ENCODE results near the gene WHAMM. TPM values are rescaled to one million over a fixed set of nuclear protein-coding genes. Genes with fewer than 3 reads are reported as not detected.
A peak's percentile ranks its signal among the peaks of the same experiment; 100 is the strongest.
"Not testable (repeated sequence)": the region's sequence is repeated elsewhere in the genome, so short reads cannot be mapped to it uniquely, and the experiment has no call there.

Gene WHAMM, protein sequence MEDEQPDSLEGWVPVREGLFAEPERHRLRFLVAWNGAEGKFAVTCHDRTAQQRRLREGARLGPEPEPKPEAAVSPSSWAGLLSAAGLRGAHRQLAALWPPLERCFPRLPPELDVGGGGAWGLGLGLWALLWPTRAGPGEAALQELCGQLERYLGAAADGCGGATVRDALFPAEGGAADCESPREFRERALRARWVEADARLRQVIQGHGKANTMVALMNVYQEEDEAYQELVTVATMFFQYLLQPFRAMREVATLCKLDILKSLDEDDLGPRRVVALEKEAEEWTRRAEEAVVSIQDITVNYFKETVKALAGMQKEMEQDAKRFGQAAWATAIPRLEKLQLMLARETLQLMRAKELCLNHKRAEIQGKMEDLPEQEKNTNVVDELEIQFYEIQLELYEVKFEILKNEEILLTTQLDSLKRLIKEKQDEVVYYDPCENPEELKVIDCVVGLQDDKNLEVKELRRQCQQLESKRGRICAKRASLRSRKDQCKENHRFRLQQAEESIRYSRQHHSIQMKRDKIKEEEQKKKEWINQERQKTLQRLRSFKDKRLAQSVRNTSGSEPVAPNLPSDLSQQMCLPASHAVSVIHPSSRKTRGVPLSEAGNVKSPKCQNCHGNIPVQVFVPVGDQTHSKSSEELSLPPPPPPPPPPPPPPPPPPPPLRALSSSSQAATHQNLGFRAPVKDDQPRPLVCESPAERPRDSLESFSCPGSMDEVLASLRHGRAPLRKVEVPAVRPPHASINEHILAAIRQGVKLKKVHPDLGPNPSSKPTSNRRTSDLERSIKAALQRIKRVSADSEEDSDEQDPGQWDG
- total RNA-seq (2014; rRNA removed; shearing (Covaris generic)): 2.7 and 3.0 TPM in 2 replicates
- polyA plus RNA-seq (2015; cell fraction: cytosol; rRNA removed): 4.3 and 6.2 TPM in 2 replicates
- polyA plus RNA-seq (2015; cell fraction: nucleus; rRNA removed): 5.0 and 6.2 TPM in 2 replicates

DNA sequence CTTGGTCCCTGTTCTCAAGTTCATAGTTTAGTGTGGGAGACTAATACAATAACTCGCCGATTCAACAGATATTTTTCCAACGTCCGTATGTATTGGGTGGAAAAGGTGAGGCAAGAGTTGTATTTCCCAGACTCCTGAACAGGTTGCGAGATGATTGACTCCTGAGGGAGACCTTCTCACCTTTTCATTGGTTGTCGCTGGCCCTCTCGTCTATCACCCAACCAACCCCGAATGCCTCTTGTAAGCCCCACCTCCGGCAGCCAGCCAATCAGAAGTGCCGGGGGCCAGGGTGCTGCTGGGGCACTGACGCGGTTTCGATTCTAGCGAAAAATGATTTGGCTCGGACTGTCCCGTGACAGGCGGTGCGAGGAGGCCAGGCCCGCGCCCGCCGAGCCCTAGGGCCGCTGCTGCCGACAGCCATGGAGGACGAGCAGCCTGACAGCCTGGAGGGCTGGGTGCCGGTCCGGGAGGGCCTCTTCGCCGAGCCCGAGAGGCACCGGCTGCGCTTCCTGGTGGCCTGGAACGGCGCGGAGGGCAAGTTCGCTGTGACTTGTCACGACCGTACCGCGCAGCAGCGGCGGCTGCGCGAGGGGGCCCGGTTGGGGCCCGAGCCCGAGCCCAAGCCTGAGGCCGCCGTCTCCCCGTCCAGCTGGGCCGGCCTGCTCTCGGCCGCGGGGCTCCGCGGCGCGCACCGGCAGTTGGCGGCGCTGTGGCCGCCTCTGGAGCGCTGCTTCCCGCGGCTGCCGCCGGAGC, at the start of gene WHAMM:
WHAMM (plus strand) TSS at position 321 of the 753 bp plus-strand sequence; CDS start at position 420, 99 bp downstream.
- peak; percentile 99 for DNase-seq (ENCODE audit: low read depth, low spot score)
- in situ Hi-C loops (cut with HindIII; ENCODE audit: low pct_unique_long_range_greater_than_20kb, low sequenced_read_pairs): no loop called here

- in situ Hi-C loops (cut with HindIII; ENCODE audit: low pct_unique_long_range_greater_than_20kb, low sequenced_read_pairs): no loop called here
- DNase-seq (ENCODE audit: low read depth, low spot score): no peak
Measured at GRCh38 chr15:82763361-82764116, 45.9 kb upstream of the WHAMM start.

- in situ Hi-C loops (cut with HindIII; ENCODE audit: low pct_unique_long_range_greater_than_20kb, low sequenced_read_pairs): no loop called here
Measured at GRCh38 chr15:82764117-82764490, 45.3 kb upstream of the WHAMM start.

DNA sequence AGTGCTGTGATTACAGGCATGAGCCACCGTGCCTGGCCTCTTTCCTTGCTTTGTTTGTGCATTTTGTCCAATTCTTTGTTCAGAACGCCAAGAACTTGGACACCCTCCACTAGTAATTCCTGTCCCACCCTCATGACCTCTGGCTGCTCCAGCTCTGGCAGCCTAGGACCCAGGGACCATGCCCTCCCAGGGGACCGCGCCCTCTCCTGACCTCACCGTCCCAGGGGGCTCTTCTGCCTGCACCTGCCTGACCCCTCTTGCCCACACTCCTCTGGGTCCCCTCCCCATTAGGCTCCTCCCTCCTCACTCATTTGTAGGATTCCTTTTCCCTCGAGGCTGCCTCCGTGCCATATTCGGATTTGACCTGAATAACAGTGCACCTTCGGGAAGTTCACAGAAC, 44.7 kb upstream of the WHAMM start:
- no peak for DNase-seq (ENCODE audit: low read depth, low spot score)
- in situ Hi-C loops (cut with HindIII; ENCODE audit: low pct_unique_long_range_greater_than_20kb, low sequenced_read_pairs): no loop called here

More at GRCh38 chr15:82764117-82764490, 45.3 kb upstream of the WHAMM start:
- DNase-seq (ENCODE audit: low read depth, low spot score): no peak

DNA sequence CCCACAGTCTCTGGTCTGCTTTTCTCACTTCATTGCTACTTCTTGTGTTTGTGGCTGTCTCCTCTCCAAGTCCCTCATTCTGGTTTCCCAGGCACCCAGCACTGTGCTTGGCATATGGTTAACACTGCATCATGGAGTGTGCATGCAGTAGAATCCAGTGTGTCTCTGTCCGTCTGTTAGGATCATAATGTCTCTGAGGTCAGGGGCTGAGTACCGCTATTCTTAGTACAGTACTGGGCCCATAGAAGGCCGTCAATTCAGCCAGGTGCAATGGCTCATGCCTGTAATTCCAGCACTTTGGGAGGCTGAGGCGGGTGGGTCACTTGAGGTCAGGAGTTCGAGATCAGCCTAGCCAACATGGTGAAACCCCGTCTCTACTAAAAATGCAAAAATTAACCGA, 43.2 kb upstream of the WHAMM start:
- DNase-seq (ENCODE audit: low read depth, low spot score); in situ Hi-C loops (cut with HindIII; ENCODE audit: low pct_unique_long_range_greater_than_20kb, low sequenced_read_pairs): not testable (repeated sequence)

DNA sequence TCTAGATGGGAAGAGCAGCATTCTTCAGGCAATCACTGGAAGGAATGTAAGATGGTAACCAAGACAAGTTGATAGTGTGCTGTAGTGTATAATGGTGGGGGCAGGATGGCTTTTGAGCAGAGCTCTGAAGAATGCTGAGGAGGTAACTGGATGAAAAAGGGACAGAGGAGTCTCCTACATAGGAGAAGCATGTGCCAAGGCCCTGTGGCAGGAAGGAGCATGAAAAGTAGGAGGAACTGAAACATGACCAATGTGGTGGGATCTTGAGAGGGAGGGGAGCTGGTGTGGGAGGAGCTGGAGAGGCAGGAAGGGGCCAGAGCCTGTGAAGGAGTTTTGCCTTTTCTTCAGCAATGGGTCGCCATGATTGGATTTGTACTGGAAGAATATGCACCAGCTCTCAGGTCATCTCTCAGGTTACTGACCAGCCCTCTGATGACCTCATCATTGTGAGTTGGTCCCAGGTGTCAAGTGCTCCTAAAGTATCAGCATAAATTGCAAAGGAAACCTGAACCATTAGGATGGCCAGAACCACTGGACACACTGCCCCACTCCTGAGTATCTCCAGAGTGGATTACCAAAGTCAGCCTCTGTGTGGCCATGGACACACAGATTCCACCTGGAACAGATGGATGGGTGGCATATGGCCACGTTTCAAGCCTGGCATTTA, 42.1 kb upstream of the WHAMM start:
- in situ Hi-C loops (cut with HindIII; ENCODE audit: low pct_unique_long_range_greater_than_20kb, low sequenced_read_pairs): no loop called here
- DNase-seq (ENCODE audit: low read depth, low spot score): no peak

- peak; percentile 13 for DNase-seq (ENCODE audit: low read depth, low spot score)
- in situ Hi-C loops (cut with HindIII; ENCODE audit: low pct_unique_long_range_greater_than_20kb, low sequenced_read_pairs): no loop called here
Measured at GRCh38 chr15:82768414-82769054, 40.9 kb upstream of the WHAMM start.

GRCh38 chr15:82771789-82772607, 37.4 kb upstream of the WHAMM start:
- in situ Hi-C loops (cut with HindIII; ENCODE audit: low pct_unique_long_range_greater_than_20kb, low sequenced_read_pairs): no loop called here
- no peak for DNase-seq (ENCODE audit: low read depth, low spot score)

- no peak for DNase-seq (ENCODE audit: low read depth, low spot score)
- in situ Hi-C loops (cut with HindIII; ENCODE audit: low pct_unique_long_range_greater_than_20kb, low sequenced_read_pairs): no loop called here
Measured at GRCh38 chr15:82774496-82774895, 34.9 kb upstream of the WHAMM start.

- in situ Hi-C loops (cut with HindIII; ENCODE audit: low pct_unique_long_range_greater_than_20kb, low sequenced_read_pairs): no loop called here
- DNase-seq (ENCODE audit: low read depth, low spot score): no peak
Measured at GRCh38 chr15:82778755-82779154, 30.7 kb upstream of the WHAMM start.

DNA sequence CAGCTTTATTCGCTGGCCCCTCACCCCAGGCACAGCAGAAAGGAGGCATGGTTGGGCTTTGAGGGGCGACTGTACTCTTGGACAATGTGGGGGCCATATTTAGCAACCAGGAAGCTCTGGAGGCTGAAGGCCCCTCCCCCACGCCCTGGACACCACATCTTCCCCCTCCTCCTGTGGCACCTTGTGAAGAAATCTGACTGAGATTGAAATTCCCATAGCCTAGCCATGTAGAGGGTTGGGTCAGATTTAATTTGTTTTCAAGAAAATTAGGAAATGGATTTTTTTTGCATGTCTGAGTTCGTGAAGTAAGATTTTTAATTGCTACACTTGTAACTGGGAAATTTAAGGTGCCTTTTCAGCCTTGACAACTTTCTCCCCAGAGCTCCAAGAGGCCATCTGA, 28.1 kb upstream of the WHAMM start:
- DNase-seq (ENCODE audit: low read depth, low spot score): no peak
- in situ Hi-C loops (cut with HindIII; ENCODE audit: low pct_unique_long_range_greater_than_20kb, low sequenced_read_pairs): no loop called here

GRCh38 chr15:82788496-82788895, 20.9 kb upstream of the WHAMM start:
- DNase-seq (ENCODE audit: low read depth, low spot score): no peak
- in situ Hi-C loops (cut with HindIII; ENCODE audit: low pct_unique_long_range_greater_than_20kb, low sequenced_read_pairs): no loop called here

DNA sequence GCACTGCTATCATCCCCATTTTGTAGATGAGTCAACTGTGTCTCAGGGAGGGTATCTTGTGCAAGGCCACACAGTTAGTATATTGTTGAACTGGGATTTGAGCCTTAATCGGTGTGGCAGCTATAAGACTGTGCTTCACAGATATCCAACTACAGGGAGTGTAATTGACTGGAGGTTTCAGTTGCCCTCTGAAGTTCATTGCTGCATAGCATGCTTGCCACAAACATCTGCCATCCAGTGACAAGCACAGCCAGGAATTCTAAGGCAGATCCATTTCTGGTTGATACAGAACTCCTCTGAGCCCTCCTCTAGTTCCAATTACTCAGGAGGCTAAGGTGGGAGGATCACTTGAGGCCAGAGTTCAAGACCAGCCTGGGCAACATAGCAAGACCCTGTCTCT, 19.9 kb upstream of the WHAMM start:
- no peak for DNase-seq (ENCODE audit: low read depth, low spot score)
- in situ Hi-C loops (cut with HindIII; ENCODE audit: low pct_unique_long_range_greater_than_20kb, low sequenced_read_pairs): no loop called here

GRCh38 chr15:82790321-82790720, 19.1 kb upstream of the WHAMM start:
- in situ Hi-C loops (cut with HindIII; ENCODE audit: low pct_unique_long_range_greater_than_20kb, low sequenced_read_pairs): no loop called here
- DNase-seq (ENCODE audit: low read depth, low spot score): no peak

GRCh38 chr15:82792068-82792467, 17.4 kb upstream of the WHAMM start:
- in situ Hi-C loops (cut with HindIII; ENCODE audit: low pct_unique_long_range_greater_than_20kb, low sequenced_read_pairs): no loop called here
- DNase-seq (ENCODE audit: low read depth, low spot score): no peak

DNA sequence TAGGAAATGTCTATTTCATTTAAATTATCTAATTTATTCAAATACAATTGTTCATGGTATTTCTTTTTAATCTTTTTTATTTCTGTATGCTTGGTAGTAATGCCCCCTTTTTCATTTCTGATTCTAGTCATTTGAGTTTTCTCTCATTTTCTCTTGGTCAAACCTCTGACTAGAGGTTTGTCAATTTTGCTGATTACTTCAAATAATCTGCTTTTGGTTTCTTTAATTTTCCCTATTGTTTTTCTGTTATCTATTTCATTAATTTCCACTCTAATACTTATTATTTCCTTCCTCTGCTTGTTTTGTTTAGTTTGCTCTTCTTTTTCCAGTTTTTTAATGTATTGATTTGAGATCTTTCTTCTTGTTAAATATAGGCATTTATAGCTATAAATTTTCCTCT, 15.7 kb upstream of the WHAMM start:
- no peak for DNase-seq (ENCODE audit: low read depth, low spot score)
- in situ Hi-C loops (cut with HindIII; ENCODE audit: low pct_unique_long_range_greater_than_20kb, low sequenced_read_pairs): no loop called here

Measured in SK-MEL-5 (cell line).